Panc1 (cell line): ENCODE data around the gene PTPRCAP. TPM values are rescaled to one million over a fixed set of nuclear protein-coding genes. Genes with fewer than 3 reads are reported as not detected.

Experiments
- ATAC-seq: fragments of 200-7000 bp; cut with Tn5 transposase; 2 replicates; pipeline ENCODE4 v1.9.1; 2020; ENCODE audit warnings: mild to moderate bottlenecking, moderate library complexity
- BruUV-seq: library from RNA; stranded (reverse); fragments of 400-500 nt; replicated peaks from 2 replicates; lab custom pipeline; 2021; lab: Mats Ljungman, UMichigan
- CTCF ChIA-PET: fragments of 300-600 bp; sonication (Branson Sonifier 250); formaldehyde crosslinking; loops from one replicate; lab custom pipeline; 2022; ENCODE audit warnings: antibody characterized with exemption; lab: Charles Lee
- POLR2A ChIA-PET: fragments of 300-600 bp; sonication (Branson Sonifier 250); formaldehyde crosslinking; loops from one replicate; lab custom pipeline; 2022; ENCODE audit warnings: antibody characterized with exemption; lab: Charles Lee
- DNase-seq: peaks from one replicate; pipeline ENCODE4 v3.0.0-alpha.2; 2010; ENCODE audit warnings: low read depth, low spot score
- H3K27ac ChIP-seq: 2 replicates; pipeline ENCODE4 v1.5.1; 2011; ENCODE audit warnings: mild to moderate bottlenecking, low read length, inconsistent platforms
- H3K27me3 ChIP-seq: fragments of 200-500 bp; sonication (Bioruptor generic); 2 replicates; pipeline ENCODE4 v1.6.0; 2014; ENCODE audit warnings: low read length, inconsistent platforms; ENCODE audit not compliant: control insufficient read depth, insufficient read depth
- H3K36me3 ChIP-seq: fragments of 200-500 bp; sonication (Bioruptor generic); 2 replicates; pipeline ENCODE4 v1.5.1; 2014; ENCODE audit warnings: inconsistent platforms, mild to moderate bottlenecking, low read length, moderate library complexity; ENCODE audit not compliant: control insufficient read depth, insufficient read depth
- H3K4me1 ChIP-seq: 2 replicates; pipeline ENCODE4 v1.5.1; 2011; ENCODE audit warnings: inconsistent platforms, mild to moderate bottlenecking, low read length, moderate library complexity; ENCODE audit not compliant: control insufficient read depth, insufficient read depth
- H3K4me3 ChIP-seq, 2 experiments: 2 replicates each; pipeline ENCODE4 v1.5.1; 2011 to 2012; ENCODE audit warnings: low read depth in 2 of 2, low read length in 2 of 2, mild to moderate bottlenecking in 2 of 2, inconsistent platforms in 1 of 2, moderate library complexity in 1 of 2
- H3K9me3 ChIP-seq: fragments of 200-500 bp; sonication (Bioruptor generic); 2 replicates; pipeline ENCODE4 v1.5.1; 2014; ENCODE audit warnings: low read depth, mild to moderate bottlenecking, inconsistent platforms, low read length, moderate library complexity; ENCODE audit not compliant: control insufficient read depth, insufficient read depth
- CTCF ChIP-seq: fragments of 450-650 bp; IDR thresholded peaks from 2 replicates; pipeline ENCODE4 v1.5.1; 2017; ENCODE audit warnings: mild to moderate bottlenecking
- POLR2AphosphoS5 ChIP-seq: IDR thresholded peaks from 2 replicates; pipeline ENCODE4 v1.6.1; 2012; ENCODE audit warnings: mild to moderate bottlenecking, low read depth, low read length, moderate library complexity
- REST ChIP-seq, 2 experiments: IDR thresholded peaks; 2 replicates each; pipeline ENCODE4 v1.6.1; 2011 to 2012; ENCODE audit warnings: low read depth in 2 of 2, control low read depth in 1 of 2, low read length in 1 of 2, mild to moderate bottlenecking in 1 of 2, moderate library complexity in 1 of 2; ENCODE audit not compliant: insufficient read depth in 1 of 2
- SIN3A ChIP-seq: IDR thresholded peaks from 2 replicates; pipeline ENCODE4 v1.6.1; 2012; ENCODE audit warnings: low read depth, mild to moderate bottlenecking, low read length, moderate library complexity, borderline replicate concordance; ENCODE audit not compliant: insufficient read depth
- TCF7L2 ChIP-seq: IDR thresholded peaks from 2 replicates; pipeline ENCODE4 v1.6.1; 2011; ENCODE audit warnings: mild to moderate bottlenecking, low read depth, low read length, inconsistent platforms
- in situ Hi-C: cut with HindIII; loops from 2 replicates; pipeline ENCODE4 v1.10.0; 2016; ENCODE audit warnings: low sequenced_read_pairs, low pct_unique_long_range_greater_than_20kb
- intact Hi-C: fragments of 100-400 bp; cut with micrococcal nuclease; formaldehyde crosslinking; loops from one replicate; pipeline ENCODE4 v1.10.0; 2022; ENCODE audit not compliant: unreplicated experiment
- total RNA-seq: library from RNA; stranded (reverse); gene quantifications from one replicate; pipeline ENCODE4 v1.2.1, GENCODE V29; 2021; ENCODE audit not compliant: unreplicated experiment

PTPRCAP gene
- total RNA-seq, 1 experiment from 2014 or later: 0.82 TPM

- ChIA-PET CTCF (no interaction called here), POLR2A (interaction anchor here (0.7 kb wide), 1 partner anchor 1372 kb away, joined by 3 read pairs; no protein-coding TSS in a partner anchor)
- intact Hi-C loops (no loop called here), in situ Hi-C loops (no loop called here)
- BruUV-seq: no TSS peak
- Histone ChIP-seq H3K27me3 (no peaks in the 10 kb centered on the region), H3K4me3 (peak overlapping the region; percentile 54 to 55), H3K36me3 (peaks cover 2% of the 10 kb centered on the region; the same call in 1 of the 2 replicates), H3K27ac (peak overlapping the region; percentile 80), H3K9me3 (no peaks in the 10 kb centered on the region), H3K4me1 (peaks cover 38% of the 10 kb centered on the region)
- ATAC-seq (peak; percentile 23), DNase-seq (no peak)
- TF ChIP-seq POLR2AphosphoS5: no peak
- no peak for TF ChIP-seq CTCF
- TF ChIP-seq SIN3A: no peak
- TF ChIP-seq REST (IDR thresholded peaks at IDR 0.05; ENCODE audit: insufficient read depth in 1 of 2, low read depth in 2 of 2, low read length in 1 of 2): no peak
- no peak for TF ChIP-seq TCF7L2
Measured at GRCh38 chr11:67463680-67464410, 26.4 kb upstream of the PTPRCAP start.

GRCh38 chr11:67463186-67463585, 25.7 kb upstream of the PTPRCAP start:
- DNase-seq (no peak), ATAC-seq (no peak)
- Histone ChIP-seq H3K9me3 (no peaks in the 10 kb centered on the region), H3K27me3 (no peaks in the 10 kb centered on the region), H3K36me3 (0 out of 2 replicates have a peak, but pooled peaks cover 2% of the 10 kb centered on the region), H3K4me1 (peaks cover 36% of the 10 kb centered on the region), H3K4me3 (no peak overlapping the region), H3K27ac (no peak overlapping the region)
- ChIA-PET CTCF (no interaction called here), POLR2A (interaction anchor here (0.7 kb wide), 1 partner anchor 1372 kb away, joined by 3 read pairs; no protein-coding TSS in a partner anchor)
- in situ Hi-C loops: no loop called here
- TF ChIP-seq SIN3A (no peak), CTCF (no peak), REST (IDR thresholded peaks at IDR 0.05; ENCODE audit: insufficient read depth in 1 of 2, low read depth in 2 of 2, low read length in 1 of 2) (no peak), POLR2AphosphoS5 (no peak), TCF7L2 (no peak)
- intact Hi-C loops: no loop called here
- BruUV-seq: no TSS peak
